Neural progenitor cell (in vitro differentiated cells): Measurements from ENCODE around the gene RASSF4. TPM values are rescaled to one million over a fixed set of nuclear protein-coding genes. Genes with fewer than 3 reads are reported as not detected.

Source experiments
- DNase-seq: peaks from one replicate; pipeline ENCODE4 v3.0.0-alpha.2; 2016; ENCODE audit warnings: low spot score
- H2AFZ ChIP-seq: fragments of 200-600 bp; sonication (generic); replicated peaks from 2 replicates; pipeline ENCODE4 v1.6.1; 2016; ENCODE audit warnings: antibody characterized with exemption
- H3F3A ChIP-seq: fragments of 200-600 bp; sonication (generic); 2 replicates; pipeline ENCODE4 v1.6.1; 2016; ENCODE audit warnings: antibody characterized with exemption, low read depth
- H3K27ac ChIP-seq: fragments of 200-600 bp; sonication (generic); 2 replicates; pipeline ENCODE4 v1.5.1; 2016; ENCODE audit warnings: mild to moderate bottlenecking
- H3K27me3 ChIP-seq: fragments of 200-600 bp; sonication (generic); 2 replicates; pipeline ENCODE4 v1.6.1; 2016; ENCODE audit warnings: mild to moderate bottlenecking, moderate library complexity
- H3K36me3 ChIP-seq: fragments of 200-600 bp; sonication (generic); 2 replicates; pipeline ENCODE4 v1.5.1; 2016
- H3K4me1 ChIP-seq: fragments of 200-600 bp; sonication (generic); 2 replicates; pipeline ENCODE4 v1.6.1; 2016; ENCODE audit warnings: mixed run types
- H3K4me2 ChIP-seq: fragments of 200-600 bp; sonication (generic); 2 replicates; pipeline ENCODE4 v1.6.1; 2016
- H3K4me3 ChIP-seq: fragments of 200-600 bp; sonication (generic); 2 replicates; pipeline ENCODE4 v1.5.1; 2016
- H3K79me2 ChIP-seq: fragments of 200-600 bp; sonication (generic); 2 replicates; pipeline ENCODE4 v1.6.1; 2016; ENCODE audit warnings: low read depth
- H3K9ac ChIP-seq: fragments of 200-600 bp; sonication (generic); 2 replicates; pipeline ENCODE4 v1.6.1; 2016
- H3K9me3 ChIP-seq: fragments of 200-600 bp; sonication (generic); 2 replicates; pipeline ENCODE4 v1.5.1; 2016; ENCODE audit warnings: low read depth
- H4K20me1 ChIP-seq: fragments of 200-600 bp; sonication (generic); 2 replicates; pipeline ENCODE4 v1.6.1; 2016; ENCODE audit warnings: low read depth
- H3K27ac Mint-ChIP-seq: 3 replicates; pipeline ENCODE4 v1.8.0; 2021; ENCODE audit warnings: mixed read lengths
- H3K27me3 Mint-ChIP-seq: 2 replicates; pipeline ENCODE4 v1.8.0; 2022; ENCODE audit warnings: low read depth, mild to moderate bottlenecking, inconsistent platforms, moderate library complexity, mixed read lengths; ENCODE audit not compliant: insufficient read depth
- H3K36me3 Mint-ChIP-seq: 3 replicates; pipeline ENCODE4 v1.8.0; 2021; ENCODE audit warnings: mixed read lengths
- H3K4me1 Mint-ChIP-seq: 3 replicates; pipeline ENCODE4 v1.8.0; 2021; ENCODE audit warnings: mixed read lengths
- H3K4me3 Mint-ChIP-seq: 3 replicates; pipeline ENCODE4 v1.8.0; 2021; ENCODE audit warnings: mild to moderate bottlenecking, moderate library complexity, mixed read lengths
- H3K9me3 Mint-ChIP-seq: 3 replicates; pipeline ENCODE4 v1.8.0; 2020; ENCODE audit warnings: mixed read lengths
- CTCF ChIP-seq: fragments of 200-600 bp; sonication (generic); IDR thresholded peaks from 2 replicates; pipeline ENCODE4 v1.5.1; 2017; ENCODE audit warnings: antibody characterized with exemption, mild to moderate bottlenecking
- EZH2 ChIP-seq: fragments of 200-600 bp; sonication (generic); IDR thresholded peaks from 2 replicates; pipeline ENCODE4 v1.6.1; 2017; ENCODE audit warnings: antibody characterized with exemption, mild to moderate bottlenecking, moderate library complexity
- EZH2phosphoT487 ChIP-seq: fragments of 200-600 bp; sonication (generic); IDR thresholded peaks from 2 replicates; pipeline ENCODE4 v1.6.1; 2017; ENCODE audit warnings: antibody characterized with exemption
- total RNA-seq: library from RNA; depleted of rRNA; stranded (reverse); fragments of >200 nt; gene quantifications from 2 replicates; pipeline ENCODE4 v1.2.3, GENCODE V29; 2015; ENCODE audit warnings: low replicate concordance

RASSF4 gene
- total RNA-seq, 1 donor from 2014 or later: 3.1 TPM

GRCh38 chr10:44956717-44957706 lies 2.6 kb upstream of the RASSF4 start:
- peaks cover 19% of the 10 kb centered on the region for H3K4me1 ChIP-seq
- no peak for TF ChIP-seq CTCF
- no peak for TF ChIP-seq EZH2phosphoT487
- TF ChIP-seq EZH2: no peak
- H3K4me3 ChIP-seq: no peak overlapping the region
- no peaks in the 10 kb centered on the region for H3K36me3 ChIP-seq
- Mint-ChIP-seq H3K27me3 (no peaks in the 10 kb centered on the region), H3K9me3 (no peaks in the 10 kb centered on the region), H3K4me3 (no peak overlapping the region), H3K4me1 (peaks cover 52% of the 10 kb centered on the region), H3K36me3 (peaks cover 7% of the 10 kb centered on the region), H3K27ac (no peak overlapping the region)
- H4K20me1 ChIP-seq: no peaks in the 10 kb centered on the region
- no peaks in the 10 kb centered on the region for H3K9me3 ChIP-seq
- H3K27me3 ChIP-seq: peaks cover 16% of the 10 kb centered on the region
- peaks cover 14% of the 10 kb centered on the region for H3K79me2 ChIP-seq
- no peak overlapping the region for H2AFZ ChIP-seq
- H3K4me2 ChIP-seq: no peak overlapping the region
- H3K27ac ChIP-seq: no peak overlapping the region
- no peak overlapping the region for H3K9ac ChIP-seq
- peaks cover 5% of the 10 kb centered on the region for H3F3A ChIP-seq
- DNase-seq: no peak

GRCh38 chr10:44958196-44958897 lies 1.3 kb upstream of the RASSF4 start:
- Mint-ChIP-seq H3K9me3 (no peaks in the 10 kb centered on the region), H3K27me3 (no peaks in the 10 kb centered on the region), H3K4me3 (peak overlapping the region; percentile 86), H3K36me3 (peaks cover 7% of the 10 kb centered on the region), H3K4me1 (peaks cover 53% of the 10 kb centered on the region), H3K27ac (peak overlapping the region; percentile 14)
- Histone ChIP-seq H3K9ac (peak overlapping the region; percentile 47), H3K9me3 (no peaks in the 10 kb centered on the region), H2AFZ (no peak overlapping the region), H4K20me1 (no peaks in the 10 kb centered on the region), H3K4me3 (peak overlapping the region; percentile 75), H3K79me2 (peaks cover 14% of the 10 kb centered on the region), H3K4me2 (peak overlapping the region; percentile 97), H3K36me3 (no peaks in the 10 kb centered on the region), H3K27me3 (peaks cover 16% of the 10 kb centered on the region), H3K4me1 (peaks cover 29% of the 10 kb centered on the region), H3F3A (peaks cover 6% of the 10 kb centered on the region), H3K27ac (no peak overlapping the region)
- TF ChIP-seq EZH2phosphoT487: no peak
- no peak for TF ChIP-seq EZH2
- no peak for TF ChIP-seq CTCF
- no peak for DNase-seq

- Histone ChIP-seq H3K4me3 (peak overlapping the region; percentile 75), H3K4me2 (peak overlapping the region; percentile 97), H3F3A (peaks cover 11% of the 10 kb centered on the region), H3K9me3 (no peaks in the 10 kb centered on the region), H2AFZ (peak overlapping the region; percentile 86), H4K20me1 (no peaks in the 10 kb centered on the region), H3K79me2 (peaks cover 14% of the 10 kb centered on the region), H3K36me3 (no peaks in the 10 kb centered on the region), H3K27me3 (peaks cover 16% of the 10 kb centered on the region), H3K9ac (peak overlapping the region; percentile 47), H3K27ac (no peak overlapping the region), H3K4me1 (peaks cover 34% of the 10 kb centered on the region)
- H3K4me1 Mint-ChIP-seq: peaks cover 54% of the 10 kb centered on the region
- peaks cover 7% of the 10 kb centered on the region for H3K36me3 Mint-ChIP-seq
- no peaks in the 10 kb centered on the region for H3K9me3 Mint-ChIP-seq
- peak overlapping the region; percentile 86 for H3K4me3 Mint-ChIP-seq
- TF ChIP-seq EZH2phosphoT487 (no peak), CTCF (no peak), EZH2 (no peak)
- peak overlapping the region; percentile 14 for H3K27ac Mint-ChIP-seq
- DNase-seq: no peak
- H3K27me3 Mint-ChIP-seq: no peaks in the 10 kb centered on the region
Measured at GRCh38 chr10:44958898-44959246, 730 bp upstream of the RASSF4 start.
